ENCODE measurements around the gene RAB30. TPM values are rescaled to one million over a fixed set of nuclear protein-coding genes. Genes with fewer than 3 reads are reported as not detected.
A peak's percentile ranks its signal among the peaks of the same experiment; 100 is the strongest.

Gene RAB30
- total RNA-seq, 4 donors from 2014 or later: 29.8 to 57.1 (median 33.9) TPM

DNA sequence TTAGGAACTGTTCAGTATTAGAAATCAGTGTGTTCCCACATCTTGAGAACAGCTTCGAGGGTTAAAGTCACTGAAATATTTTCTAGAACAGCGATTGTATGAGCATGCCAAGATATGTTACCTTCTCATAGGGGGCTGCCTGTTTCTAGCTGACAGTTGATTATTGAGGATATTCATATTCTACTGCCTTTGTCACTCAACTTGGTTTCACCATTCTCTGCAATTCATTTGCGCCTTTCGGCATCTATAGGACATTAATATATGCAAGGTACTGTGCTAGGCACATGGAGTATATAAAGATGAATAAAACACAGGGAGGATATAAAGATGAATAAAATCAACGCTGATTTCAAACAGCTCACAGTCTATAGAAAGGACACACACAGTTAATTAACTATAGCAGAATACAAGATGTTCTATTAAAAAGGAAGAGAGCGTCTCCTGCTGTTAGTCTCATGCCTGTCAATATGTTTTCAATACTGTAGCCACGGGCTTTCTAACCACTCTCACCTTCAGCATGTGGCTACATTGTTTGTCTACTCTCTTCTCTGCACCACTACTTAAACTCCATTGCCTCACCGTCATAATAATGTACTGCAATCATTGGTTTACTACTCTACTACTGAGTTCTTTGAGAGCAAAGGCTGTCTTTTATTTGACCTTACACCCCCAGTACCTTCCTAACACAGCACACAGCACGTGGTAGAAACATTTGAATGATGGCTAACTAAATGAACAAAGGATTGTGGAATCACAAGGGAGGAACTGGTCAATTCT, 81.9 kb downstream of the RAB30 start:
- DNase-seq (no peak), ATAC-seq (no peak)
- in situ Hi-C loops (cut with MboI; ENCODE audit: low sequenced_read_pairs in 4 of 4): no loop called here
- Histone ChIP-seq H3K4me3 (no peak overlapping the region), H3K4me1 (peaks cover 30 to 36% of the 10 kb centered on the region in 2 donors), H3K27ac (peak overlapping the region; percentile 1 to 44 (median 22)), H3K27me3 (no peaks in the 10 kb centered on the region), H3K9me3 (no peaks in the 10 kb centered on the region), H3K36me3 (peaks cover 0 to 25% of the 10 kb centered on the region in 2 donors)
- intact Hi-C loops (cut with DNase I; ENCODE audit: low total_unique reads): no loop called here
- TF ChIP-seq, protein P1, sequence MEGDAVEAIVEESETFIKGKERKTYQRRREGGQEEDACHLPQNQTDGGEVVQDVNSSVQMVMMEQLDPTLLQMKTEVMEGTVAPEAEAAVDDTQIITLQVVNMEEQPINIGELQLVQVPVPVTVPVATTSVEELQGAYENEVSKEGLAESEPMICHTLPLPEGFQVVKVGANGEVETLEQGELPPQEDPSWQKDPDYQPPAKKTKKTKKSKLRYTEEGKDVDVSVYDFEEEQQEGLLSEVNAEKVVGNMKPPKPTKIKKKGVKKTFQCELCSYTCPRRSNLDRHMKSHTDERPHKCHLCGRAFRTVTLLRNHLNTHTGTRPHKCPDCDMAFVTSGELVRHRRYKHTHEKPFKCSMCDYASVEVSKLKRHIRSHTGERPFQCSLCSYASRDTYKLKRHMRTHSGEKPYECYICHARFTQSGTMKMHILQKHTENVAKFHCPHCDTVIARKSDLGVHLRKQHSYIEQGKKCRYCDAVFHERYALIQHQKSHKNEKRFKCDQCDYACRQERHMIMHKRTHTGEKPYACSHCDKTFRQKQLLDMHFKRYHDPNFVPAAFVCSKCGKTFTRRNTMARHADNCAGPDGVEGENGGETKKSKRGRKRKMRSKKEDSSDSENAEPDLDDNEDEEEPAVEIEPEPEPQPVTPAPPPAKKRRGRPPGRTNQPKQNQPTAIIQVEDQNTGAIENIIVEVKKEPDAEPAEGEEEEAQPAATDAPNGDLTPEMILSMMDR (IDR thresholded peaks at IDR 0.05 in 4 of 5, conservative IDR thresholded peaks at IDR 0.05 in 1 of 5): no peak
- no peak for TF ChIP-seq POLR2A (IDR thresholded peaks at IDR 0.05)

DNA sequence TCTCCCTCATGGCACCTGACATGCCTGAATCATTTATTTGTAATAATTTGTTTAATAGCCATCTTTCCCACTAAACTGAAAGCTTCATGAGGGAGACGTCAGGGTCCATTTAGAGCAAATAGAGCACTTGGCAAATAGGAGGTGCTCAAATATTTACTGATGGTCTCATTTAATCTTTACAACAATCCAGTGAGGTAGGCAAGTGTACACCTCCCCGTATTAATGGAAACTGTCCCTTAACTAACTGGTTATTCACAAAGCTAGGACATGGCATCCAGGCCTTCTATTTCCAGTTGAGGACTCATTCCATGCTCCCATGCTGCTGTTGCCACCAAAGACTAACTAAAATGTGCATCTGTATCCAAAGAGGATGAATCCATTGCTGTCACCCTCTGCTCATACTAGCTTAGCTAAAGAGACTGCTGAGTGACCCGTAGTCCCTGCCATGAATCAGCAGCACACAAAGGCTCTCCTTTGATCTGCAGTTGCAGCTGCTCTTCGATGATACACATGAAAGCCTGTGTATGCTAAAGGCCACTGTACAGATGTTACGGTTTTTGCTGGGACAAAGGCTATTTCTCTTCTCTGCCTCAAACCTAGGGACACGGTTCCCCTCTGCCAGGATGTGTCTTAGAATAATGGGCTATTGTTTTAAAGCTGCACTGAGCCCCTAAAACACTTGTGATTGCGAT, 82.6 kb downstream of the RAB30 start:
- no peak overlapping the region for H3K4me3 ChIP-seq
- in situ Hi-C loops (cut with MboI; ENCODE audit: low sequenced_read_pairs in 4 of 4) (no loop called here), intact Hi-C loops (cut with DNase I; ENCODE audit: low total_unique reads) (no loop called here)
- H3K9me3 ChIP-seq: no peaks in the 10 kb centered on the region
- H3K27me3 ChIP-seq: no peaks in the 10 kb centered on the region
- ATAC-seq (no peak), DNase-seq (no peak)
- peaks cover 23 to 29% of the 10 kb centered on the region in 2 donors for H3K4me1 ChIP-seq
- H3K36me3 ChIP-seq: peaks cover 0 to 30% of the 10 kb centered on the region in 2 donors
- TF ChIP-seq, protein P1 (IDR thresholded peaks at IDR 0.05 in 4 of 5, conservative IDR thresholded peaks at IDR 0.05 in 1 of 5): no peak
- TF ChIP-seq POLR2A (IDR thresholded peaks at IDR 0.05): no peak
- H3K27ac ChIP-seq: peak overlapping the region; percentile 1 to 44 (median 22)

DNA sequence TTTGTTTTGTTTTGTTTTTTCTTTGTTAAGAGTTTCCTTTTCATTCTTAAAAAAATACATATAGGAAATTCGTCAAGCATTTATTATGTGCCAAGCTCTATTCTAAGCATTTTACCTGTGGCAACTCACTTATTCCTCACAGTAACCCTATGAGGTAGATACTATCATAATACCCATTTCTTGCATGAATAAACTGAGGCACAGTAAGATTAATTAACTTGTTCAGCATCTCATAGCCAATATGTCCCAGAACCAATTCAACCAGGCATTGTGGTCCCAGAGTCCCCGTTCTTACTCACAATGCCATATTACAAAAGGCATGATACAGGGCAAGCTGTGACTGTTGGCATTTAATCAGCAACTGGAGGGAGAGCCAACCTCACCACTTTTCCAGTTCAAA, 83.7 kb downstream of the RAB30 start:
- H3K9me3 ChIP-seq: no peaks in the 10 kb centered on the region
- ATAC-seq: no peak
- no peak overlapping the region for H3K4me3 ChIP-seq
- no peak for TF ChIP-seq POLR2A (IDR thresholded peaks at IDR 0.05)
- TF ChIP-seq, protein P1 (IDR thresholded peaks at IDR 0.05 in 4 of 5, conservative IDR thresholded peaks at IDR 0.05 in 1 of 5): no peak
- H3K36me3 ChIP-seq: peaks cover 0 to 41% of the 10 kb centered on the region in 2 donors
- H3K4me1 ChIP-seq: peaks cover 18% of the 10 kb centered on the region in 2 donors
- no peaks in the 10 kb centered on the region for H3K27me3 ChIP-seq
- peak overlapping the region in 1 of 4 donors; percentile 16 for H3K27ac ChIP-seq
- in situ Hi-C loops (cut with MboI; ENCODE audit: low sequenced_read_pairs in 4 of 4) (no loop called here), intact Hi-C loops (cut with DNase I; ENCODE audit: low total_unique reads) (no loop called here)
- no peak for DNase-seq

DNA sequence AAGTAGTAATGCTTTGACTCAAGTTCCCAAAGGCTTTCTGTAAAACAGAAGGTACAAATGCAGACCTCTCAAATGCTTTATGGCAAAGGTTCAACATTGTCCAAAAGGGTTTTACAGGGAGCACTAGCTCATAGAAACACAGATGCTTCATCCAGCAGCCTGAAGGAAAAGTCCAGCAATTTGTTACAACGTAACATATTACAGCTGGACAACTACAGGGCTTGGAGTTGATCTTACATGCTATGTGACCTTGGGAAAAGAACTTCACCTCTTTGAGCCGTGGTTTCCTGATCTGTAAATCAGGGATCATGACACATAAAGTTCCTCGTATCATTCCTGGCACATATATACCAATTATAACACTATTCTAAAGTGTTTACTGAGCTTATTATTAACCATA, 85.3 kb downstream of the RAB30 start:
- no peak for ATAC-seq
- Histone ChIP-seq H3K27ac (peak overlapping the region in 3 of 4 donors; percentile 2 to 37 (median 28)), H3K4me3 (no peak overlapping the region), H3K4me1 (peaks cover 2 to 4% of the 10 kb centered on the region in 2 donors), H3K36me3 (peaks cover 2 to 56% of the 10 kb centered on the region in 2 donors), H3K9me3 (no peaks in the 10 kb centered on the region), H3K27me3 (no peaks in the 10 kb centered on the region)
- TF ChIP-seq, protein P1 (IDR thresholded peaks at IDR 0.05 in 4 of 5, conservative IDR thresholded peaks at IDR 0.05 in 1 of 5): no peak
- no peak for TF ChIP-seq POLR2A (IDR thresholded peaks at IDR 0.05)
- in situ Hi-C loops (cut with MboI; ENCODE audit: low sequenced_read_pairs in 4 of 4): no loop called here
- DNase-seq: no peak
- intact Hi-C loops (cut with DNase I; ENCODE audit: low total_unique reads): no loop called here

Measured in gastrocnemius medialis (tissue), 4 donors.